ENCODE results near the gene ZFP36L1. TPM values are rescaled to one million over a fixed set of nuclear protein-coding genes. Genes with fewer than 3 reads are reported as not detected.
A peak's percentile ranks its signal among the peaks of the same experiment; 100 is the strongest.

Gene ZFP36L1
- total and polyA plus RNA-seq, 2 of the 13 experiments (the other 11 are each of a cell fraction or from before 2014, with no cell fraction given): 7.4 to 10.2 TPM

DNA sequence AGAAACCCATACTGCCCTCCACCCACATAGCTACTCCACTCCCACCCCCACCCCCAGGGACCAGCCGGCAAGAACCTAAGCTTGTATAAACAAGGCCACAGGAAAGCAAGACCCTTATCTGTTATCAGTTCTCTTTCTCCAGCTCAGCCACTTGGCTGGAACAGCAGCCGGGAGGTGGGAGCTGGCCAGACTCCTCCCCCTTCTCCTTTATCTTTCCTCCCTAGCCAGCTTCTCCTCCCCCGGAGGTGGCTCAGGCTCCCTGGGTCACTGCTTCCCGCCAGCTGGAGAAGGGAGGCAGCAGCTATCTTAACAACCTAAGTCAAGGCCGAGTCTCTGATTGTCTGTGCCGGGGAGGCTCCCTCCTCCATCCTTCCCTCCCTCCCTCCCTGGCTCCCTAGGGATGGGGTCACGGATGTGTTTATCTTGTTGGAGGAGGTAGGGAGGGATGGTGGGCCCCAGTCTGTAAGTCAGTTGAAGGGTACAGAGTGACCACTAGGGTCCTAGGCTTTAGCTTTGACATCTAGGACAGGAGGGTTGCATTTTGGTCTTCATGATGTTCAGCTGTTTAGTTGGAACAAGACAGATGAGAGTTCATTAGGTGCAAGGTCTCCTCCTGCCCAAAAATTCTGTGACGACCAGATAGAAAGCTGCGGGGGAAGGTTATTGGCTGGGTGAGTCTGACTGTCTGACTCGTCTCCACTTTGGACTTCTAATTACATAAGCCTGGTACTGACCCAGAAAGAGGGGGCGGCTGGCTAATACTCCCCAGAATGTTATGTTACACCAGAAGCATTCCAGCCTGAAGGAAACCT lies 29.7 kb downstream of the ZFP36L1 start (continued):
- TF ChIP-seq, protein P1, sequence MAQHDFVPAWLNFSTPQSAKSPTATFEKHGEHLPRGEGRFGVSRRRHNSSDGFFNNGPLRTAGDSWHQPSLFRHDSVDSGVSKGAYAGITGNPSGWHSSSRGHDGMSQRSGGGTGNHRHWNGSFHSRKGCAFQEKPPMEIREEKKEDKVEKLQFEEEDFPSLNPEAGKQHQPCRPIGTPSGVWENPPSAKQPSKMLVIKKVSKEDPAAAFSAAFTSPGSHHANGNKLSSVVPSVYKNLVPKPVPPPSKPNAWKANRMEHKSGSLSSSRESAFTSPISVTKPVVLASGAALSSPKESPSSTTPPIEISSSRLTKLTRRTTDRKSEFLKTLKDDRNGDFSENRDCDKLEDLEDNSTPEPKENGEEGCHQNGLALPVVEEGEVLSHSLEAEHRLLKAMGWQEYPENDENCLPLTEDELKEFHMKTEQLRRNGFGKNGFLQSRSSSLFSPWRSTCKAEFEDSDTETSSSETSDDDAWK (CRISPR knock-in tag; IDR thresholded peaks at IDR 0.05): no peak
- TF ChIP-seq EP300 (IDR thresholded peaks at IDR 0.05; ENCODE audit: low read depth in 2 of 2, low read length in 2 of 2) (peak in 1 of 2 experiments; percentile 38; a peak in 1 of 4 replicates), EP300 (CRISPR knock-in tag; IDR thresholded peaks at IDR 0.05; ENCODE audit: borderline replicate concordance) (no peak), ZNF446 (CRISPR knock-in tag; IDR thresholded peaks at IDR 0.05) (no peak), SOX6 (IDR thresholded peaks at IDR 0.05) (no peak), SOX6 (CRISPR knock-in tag; IDR thresholded peaks at IDR 0.05) (0 out of 2 replicates have a peak, but pooled peaks have one; percentile 22), ERF (CRISPR knock-in tag; IDR thresholded peaks at IDR 0.05) (no peak), MED13 (CRISPR knock-in tag; IDR thresholded peaks at IDR 0.05) (no peak), FIP1L1 (IDR thresholded peaks at IDR 0.05; ENCODE audit: borderline replicate concordance, insufficient read depth, low read depth, low read length) (no peak), ZNF883 (CRISPR knock-in tag; IDR thresholded peaks at IDR 0.05; ENCODE audit: not compliant biosample characterization) (no peak), CREB1 (IDR thresholded peaks at IDR 0.05) (no peak), CREB1 (CRISPR knock-in tag; IDR thresholded peaks at IDR 0.05) (no peak), AGO2 (optimal IDR thresholded peaks at IDR 0.05; ENCODE audit: low read depth, low read length) (no peak), ZFX (CRISPR knock-in tag; IDR thresholded peaks at IDR 0.05; ENCODE audit: low read depth) (no peak), FOXO1 (CRISPR knock-in tag; IDR thresholded peaks at IDR 0.05) (no peak), ZNF205 (CRISPR knock-in tag; IDR thresholded peaks at IDR 0.05) (no peak), SP5 (CRISPR knock-in tag; IDR thresholded peaks at IDR 0.05; ENCODE audit: borderline replicate concordance, low read depth) (peak; percentile 59; the same call in 1 of the 2 replicates), FOXA1 (IDR thresholded peaks at IDR 0.05) (no peak), FOXA1 (CRISPR knock-in tag; IDR thresholded peaks at IDR 0.05) (peak; percentile 26; the same call in 1 of the 2 replicates), ZNF326 (CRISPR knock-in tag; IDR thresholded peaks at IDR 0.05; ENCODE audit: borderline replicate concordance) (no peak), ARNT2 (CRISPR knock-in tag; IDR thresholded peaks at IDR 0.05; ENCODE audit: low read depth) (no peak)
- TF ChIP-seq, protein P2, sequence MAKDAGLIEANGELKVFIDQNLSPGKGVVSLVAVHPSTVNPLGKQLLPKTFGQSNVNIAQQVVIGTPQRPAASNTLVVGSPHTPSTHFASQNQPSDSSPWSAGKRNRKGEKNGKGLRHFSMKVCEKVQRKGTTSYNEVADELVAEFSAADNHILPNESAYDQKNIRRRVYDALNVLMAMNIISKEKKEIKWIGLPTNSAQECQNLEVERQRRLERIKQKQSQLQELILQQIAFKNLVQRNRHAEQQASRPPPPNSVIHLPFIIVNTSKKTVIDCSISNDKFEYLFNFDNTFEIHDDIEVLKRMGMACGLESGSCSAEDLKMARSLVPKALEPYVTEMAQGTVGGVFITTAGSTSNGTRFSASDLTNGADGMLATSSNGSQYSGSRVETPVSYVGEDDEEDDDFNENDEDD (CRISPR knock-in tag; IDR thresholded peaks at IDR 0.05; ENCODE audit: borderline replicate concordance): 0 out of 2 replicates have a peak, but pooled peaks have one; percentile 15
- TF ChIP-seq, protein P3, sequence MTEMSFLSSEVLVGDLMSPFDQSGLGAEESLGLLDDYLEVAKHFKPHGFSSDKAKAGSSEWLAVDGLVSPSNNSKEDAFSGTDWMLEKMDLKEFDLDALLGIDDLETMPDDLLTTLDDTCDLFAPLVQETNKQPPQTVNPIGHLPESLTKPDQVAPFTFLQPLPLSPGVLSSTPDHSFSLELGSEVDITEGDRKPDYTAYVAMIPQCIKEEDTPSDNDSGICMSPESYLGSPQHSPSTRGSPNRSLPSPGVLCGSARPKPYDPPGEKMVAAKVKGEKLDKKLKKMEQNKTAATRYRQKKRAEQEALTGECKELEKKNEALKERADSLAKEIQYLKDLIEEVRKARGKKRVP (CRISPR knock-in tag; IDR thresholded peaks at IDR 0.05): no peak
- TF ChIP-seq, protein P4, sequence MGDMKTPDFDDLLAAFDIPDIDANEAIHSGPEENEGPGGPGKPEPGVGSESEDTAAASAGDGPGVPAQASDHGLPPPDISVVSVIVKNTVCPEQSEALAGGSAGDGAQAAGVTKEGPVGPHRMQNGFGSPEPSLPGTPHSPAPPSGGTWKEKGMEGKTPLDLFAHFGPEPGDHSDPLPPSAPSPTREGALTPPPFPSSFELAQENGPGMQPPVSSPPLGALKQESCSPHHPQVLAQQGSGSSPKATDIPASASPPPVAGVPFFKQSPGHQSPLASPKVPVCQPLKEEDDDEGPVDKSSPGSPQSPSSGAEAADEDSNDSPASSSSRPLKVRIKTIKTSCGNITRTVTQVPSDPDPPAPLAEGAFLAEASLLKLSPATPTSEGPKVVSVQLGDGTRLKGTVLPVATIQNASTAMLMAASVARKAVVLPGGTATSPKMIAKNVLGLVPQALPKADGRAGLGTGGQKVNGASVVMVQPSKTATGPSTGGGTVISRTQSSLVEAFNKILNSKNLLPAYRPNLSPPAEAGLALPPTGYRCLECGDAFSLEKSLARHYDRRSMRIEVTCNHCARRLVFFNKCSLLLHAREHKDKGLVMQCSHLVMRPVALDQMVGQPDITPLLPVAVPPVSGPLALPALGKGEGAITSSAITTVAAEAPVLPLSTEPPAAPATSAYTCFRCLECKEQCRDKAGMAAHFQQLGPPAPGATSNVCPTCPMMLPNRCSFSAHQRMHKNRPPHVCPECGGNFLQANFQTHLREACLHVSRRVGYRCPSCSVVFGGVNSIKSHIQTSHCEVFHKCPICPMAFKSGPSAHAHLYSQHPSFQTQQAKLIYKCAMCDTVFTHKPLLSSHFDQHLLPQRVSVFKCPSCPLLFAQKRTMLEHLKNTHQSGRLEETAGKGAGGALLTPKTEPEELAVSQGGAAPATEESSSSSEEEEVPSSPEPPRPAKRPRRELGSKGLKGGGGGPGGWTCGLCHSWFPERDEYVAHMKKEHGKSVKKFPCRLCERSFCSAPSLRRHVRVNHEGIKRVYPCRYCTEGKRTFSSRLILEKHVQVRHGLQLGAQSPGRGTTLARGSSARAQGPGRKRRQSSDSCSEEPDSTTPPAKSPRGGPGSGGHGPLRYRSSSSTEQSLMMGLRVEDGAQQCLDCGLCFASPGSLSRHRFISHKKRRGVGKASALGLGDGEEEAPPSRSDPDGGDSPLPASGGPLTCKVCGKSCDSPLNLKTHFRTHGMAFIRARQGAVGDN (CRISPR knock-in tag; IDR thresholded peaks at IDR 0.05): peak; percentile 59

Measured in HepG2 (cell line).